Limb (tissue), 2 donors: ENCODE results near the gene KRT33A.

ENCODE experiments used
- DNase-seq, 2 donors: peaks; one replicate each; pipeline ENCODE4 v3.0.0-alpha.2; 2016; ENCODE audit errors: extremely low spot score in 2 of 2

Gene KRT33A

DNA sequence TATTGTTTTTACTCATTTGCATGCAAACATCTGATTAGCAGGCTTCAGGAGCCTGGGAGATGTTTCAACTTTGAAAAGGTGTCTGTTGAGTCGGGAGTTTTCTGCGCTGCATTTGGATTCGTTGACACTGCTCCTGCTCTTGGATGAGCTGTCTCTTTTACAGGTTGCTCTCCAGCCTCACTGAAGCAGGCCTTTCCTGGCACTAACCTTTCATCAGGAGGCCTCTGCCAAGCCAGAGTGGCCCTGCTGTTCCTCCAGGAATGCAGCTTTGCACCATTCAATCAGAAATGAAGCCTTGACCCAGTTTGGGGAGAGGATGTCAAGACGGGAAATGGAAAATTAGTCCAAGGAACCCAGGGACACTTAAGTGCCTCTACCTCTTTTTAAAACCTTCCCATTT, 47.6 kb downstream of the KRT33A start:
- DNase-seq: no peak

DNA sequence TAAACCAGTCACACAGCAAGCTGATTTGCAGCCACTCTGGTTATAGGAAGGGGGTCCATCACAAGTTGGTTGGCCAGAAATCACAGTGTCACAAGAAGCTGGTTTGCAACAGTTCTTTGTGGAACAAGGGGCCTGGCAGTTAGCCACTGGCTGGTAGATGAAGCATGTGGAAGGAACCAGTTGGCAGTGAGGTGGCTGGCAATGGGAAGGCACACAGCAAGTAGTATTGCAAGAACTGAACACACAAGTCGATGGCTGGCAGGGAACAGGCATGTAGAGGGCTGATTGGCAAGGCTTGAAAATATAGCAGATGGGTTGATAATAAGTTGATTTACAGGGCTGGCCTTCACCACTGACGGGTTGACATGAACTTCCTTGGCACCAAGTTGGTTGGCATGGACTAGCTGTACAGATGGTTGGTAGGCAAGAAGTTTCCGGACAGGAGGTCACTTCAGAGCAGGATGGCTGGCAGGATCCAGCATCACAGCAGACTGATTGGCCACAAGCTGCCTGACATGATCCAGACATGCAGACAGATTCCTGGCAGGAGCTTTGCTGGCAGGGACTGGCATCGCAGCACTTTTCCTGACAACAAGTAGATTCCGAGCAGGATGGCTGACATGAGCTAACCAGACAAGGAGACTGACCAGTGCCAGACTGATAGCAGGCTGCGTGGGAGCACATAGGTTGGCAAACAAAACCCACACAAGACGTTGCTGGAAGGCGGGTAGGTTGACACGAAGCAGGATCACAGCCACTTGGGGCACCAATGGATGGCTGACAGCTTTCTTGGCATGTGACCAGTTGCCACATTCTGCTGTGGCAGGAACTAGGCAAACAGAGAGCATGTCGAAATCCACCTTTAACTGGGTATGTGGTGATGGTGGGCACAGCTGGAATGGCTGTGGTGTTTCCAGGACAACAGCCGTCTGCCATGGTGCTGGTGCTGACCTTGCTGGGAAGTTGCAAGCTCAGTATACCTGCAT, 48.4 kb downstream of the KRT33A start, which contains the start of gene KRTAP29-1:
Gene KRTAP29-1, minus strand, starts transcription at position 936 of the 986 bp plus-strand sequence. Its CDS starts 0 bp downstream, at position 936.
- DNase-seq: no peak

DNA sequence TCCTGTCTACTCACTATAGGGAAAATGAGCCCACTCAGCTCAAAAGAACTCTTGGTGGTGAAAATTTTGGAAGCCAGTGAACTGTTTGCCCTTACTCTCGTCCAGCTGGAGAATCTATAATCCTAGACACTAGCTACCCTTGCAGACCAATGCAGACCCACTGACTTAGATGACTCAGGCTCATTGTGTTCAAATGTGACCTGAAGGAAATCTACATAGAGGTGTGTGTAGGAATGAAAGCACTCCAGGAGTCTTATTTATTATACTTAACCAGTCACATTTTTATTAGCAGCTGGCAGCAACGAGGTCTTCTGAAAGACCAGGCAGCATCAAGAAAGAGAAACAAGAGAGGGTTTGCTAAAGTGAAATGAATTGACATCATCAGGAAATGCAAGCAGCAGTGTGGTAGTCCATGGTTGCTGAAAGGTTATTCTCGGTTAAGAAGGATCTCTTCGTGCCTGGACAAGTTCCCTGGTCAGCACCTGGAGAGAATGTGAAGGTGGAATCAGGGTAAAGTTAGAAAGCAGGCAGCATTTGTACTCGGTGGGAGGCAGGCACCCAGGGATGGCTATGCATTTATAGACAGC, 49.3 kb downstream of the KRT33A start:
- no peak for DNase-seq

DNA sequence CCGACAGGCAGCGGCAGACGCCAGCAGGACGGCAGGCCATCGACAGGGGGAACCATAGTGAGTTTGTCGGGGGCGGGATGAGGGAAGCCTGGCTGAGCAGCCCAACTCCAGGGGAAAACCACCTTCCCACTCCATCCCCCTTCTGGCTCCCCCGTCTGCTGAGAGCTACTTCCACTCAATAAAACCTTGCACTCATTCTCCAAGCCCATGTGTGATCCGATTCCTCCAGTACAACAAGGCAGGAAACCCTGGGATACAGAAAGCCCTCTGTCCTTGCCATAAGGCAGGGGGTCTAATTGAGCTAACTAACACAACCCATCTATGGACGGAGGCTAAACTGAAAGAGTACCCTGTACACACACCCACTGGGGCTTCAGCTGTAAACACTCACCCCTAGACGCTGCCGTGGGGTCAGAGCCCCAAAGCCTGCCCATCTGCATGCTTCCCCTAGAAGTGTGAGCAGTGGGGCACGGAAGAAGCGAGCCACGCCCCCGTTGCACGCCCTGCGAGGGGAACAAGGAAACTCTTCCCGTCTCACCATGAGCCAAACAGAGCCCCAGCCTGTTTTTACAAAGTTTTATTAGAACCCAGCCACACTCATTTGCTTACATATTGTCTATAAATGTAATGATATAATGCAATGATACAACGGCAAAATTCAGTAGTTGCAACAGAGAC, 52.0 kb downstream of the KRT33A start:
- no peak for DNase-seq

DNA sequence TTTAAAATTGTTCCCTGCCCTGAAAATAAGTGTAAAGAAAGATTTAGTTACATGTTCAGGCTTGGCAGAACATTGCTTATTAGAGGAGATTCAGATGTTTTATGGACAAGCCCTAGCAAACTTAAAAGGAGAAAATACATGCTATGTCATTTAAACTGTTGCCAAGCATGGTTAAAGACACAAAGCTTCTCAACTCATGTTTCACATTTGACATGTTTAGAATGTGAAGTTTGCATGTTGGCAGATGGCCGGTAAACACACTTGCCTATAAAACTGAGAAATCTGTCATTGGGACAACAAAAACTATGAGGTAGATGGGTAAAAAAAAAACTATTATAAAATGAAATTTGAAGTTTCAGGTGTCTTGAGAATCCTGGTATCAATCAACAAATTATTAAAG, 53.8 kb downstream of the KRT33A start:
- peak in 1 of 2 donors; percentile 10 for DNase-seq
